Dendritic cell treated with granulocyte-macrophage colony-stimulating factor and Interleukin-4, amounts not matched to agents 40 ng/mL and 50 ng/mL, for 4 days (primary cell): ENCODE data around the gene GASK1B.

Experiments used
- H3K27ac Mint-ChIP-seq: one replicate; pipeline ENCODE4 v1.8.0; 2022; ENCODE audit warnings: mild to moderate bottlenecking, mixed read lengths
- H3K27me3 Mint-ChIP-seq: one replicate; pipeline ENCODE4 v1.8.0; 2022; ENCODE audit warnings: mild to moderate bottlenecking, mixed read lengths
- H3K36me3 Mint-ChIP-seq: one replicate; pipeline ENCODE4 v1.8.0; 2022; ENCODE audit warnings: low read depth, mixed read lengths
- H3K4me1 Mint-ChIP-seq: one replicate; pipeline ENCODE4 v1.8.0; 2022; ENCODE audit warnings: low read depth, mixed read lengths
- H3K4me3 Mint-ChIP-seq: one replicate; pipeline ENCODE4 v1.8.0; 2022; ENCODE audit warnings: mild to moderate bottlenecking, moderate library complexity, mixed read lengths
- H3K9me3 Mint-ChIP-seq: one replicate; pipeline ENCODE4 v1.8.0; 2022; ENCODE audit warnings: mixed read lengths
- intact Hi-C: fragments of 100-400 bp; cut with micrococcal nuclease; formaldehyde crosslinking; loops from one replicate; pipeline ENCODE4 v1.15.0; 2022

GASK1B gene

DNA sequence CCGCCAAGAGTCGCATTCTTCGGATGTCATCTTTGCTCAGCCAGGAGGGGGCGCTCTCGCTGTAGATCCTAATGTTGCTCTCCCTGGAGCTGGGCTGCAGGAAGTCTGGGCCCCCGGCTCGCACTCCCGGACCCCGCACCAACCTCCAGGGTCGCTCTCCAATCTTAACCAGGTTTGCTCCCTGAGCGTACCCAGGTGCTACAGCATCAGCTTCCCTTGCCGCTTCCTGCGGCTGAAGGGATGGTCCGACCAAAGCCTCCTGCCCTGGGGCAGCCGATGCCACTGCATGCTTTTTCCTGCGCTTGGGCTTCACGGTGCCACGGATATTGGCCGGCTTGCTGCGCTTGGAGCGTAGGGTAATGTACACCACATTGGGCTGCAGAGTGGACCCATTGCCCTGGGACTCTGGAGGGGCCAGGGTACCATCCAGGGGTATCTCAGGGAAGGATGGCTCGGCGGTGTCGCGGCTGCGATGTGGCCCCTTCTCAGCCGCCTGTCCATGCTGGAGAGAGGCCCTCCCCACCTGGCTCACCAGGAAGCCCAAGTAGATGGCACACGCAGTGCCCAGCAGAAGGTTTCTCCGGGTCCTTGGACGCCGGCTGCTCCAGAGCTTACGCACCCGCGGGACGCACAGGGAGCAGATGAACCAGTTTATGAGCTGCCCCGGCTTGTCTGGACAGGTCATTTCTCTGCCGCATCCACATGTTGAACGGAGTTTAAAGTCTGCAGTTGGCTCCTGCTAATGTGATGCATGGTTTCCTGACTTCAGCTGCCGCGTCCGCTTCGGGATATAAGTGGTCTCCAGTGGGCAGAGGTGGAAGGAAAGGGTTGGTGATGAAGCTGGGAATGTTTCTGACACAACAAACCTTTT lies 1.9 kb downstream of the GASK1B start:
- Mint-ChIP-seq H3K9me3 (no peaks in the 10 kb centered on the region), H3K4me3 (peak overlapping the region; percentile 94), H3K4me1 (peaks cover 58% of the 10 kb centered on the region), H3K36me3 (peaks cover 22% of the 10 kb centered on the region), H3K27me3 (no peaks in the 10 kb centered on the region), H3K27ac (peak overlapping the region; percentile 83)
- intact Hi-C loops: loop anchor here (5.0 kb wide), 1 partner anchor 954 kb away; no protein-coding TSS in a partner anchor

- peak overlapping the region; percentile 83 for H3K27ac Mint-ChIP-seq
- intact Hi-C loops: loop anchor here (5.0 kb wide), 1 partner anchor 953 kb away; no protein-coding TSS in a partner anchor
- H3K4me1 Mint-ChIP-seq: peaks cover 61% of the 10 kb centered on the region
- peak overlapping the region; percentile 94 for H3K4me3 Mint-ChIP-seq
- no peaks in the 10 kb centered on the region for H3K9me3 Mint-ChIP-seq
- peaks cover 22% of the 10 kb centered on the region for H3K36me3 Mint-ChIP-seq
- H3K27me3 Mint-ChIP-seq: no peaks in the 10 kb centered on the region
Observed at GRCh38 chr4:158169931-158170690, 2.7 kb downstream of the GASK1B start.

- Mint-ChIP-seq H3K27ac (peak overlapping the region; percentile 83), H3K4me3 (peak overlapping the region; percentile 94), H3K36me3 (peaks cover 22% of the 10 kb centered on the region), H3K9me3 (no peaks in the 10 kb centered on the region), H3K4me1 (peaks cover 55% of the 10 kb centered on the region), H3K27me3 (no peaks in the 10 kb centered on the region)
- intact Hi-C loops: no loop called here
Observed at GRCh38 chr4:158169506-158169905, 3.3 kb downstream of the GASK1B start.

- peak overlapping the region; percentile 60 for H3K4me3 Mint-ChIP-seq
- H3K27me3 Mint-ChIP-seq: no peaks in the 10 kb centered on the region
- intact Hi-C loops: no loop called here
- no peaks in the 10 kb centered on the region for H3K9me3 Mint-ChIP-seq
- peaks cover 53% of the 10 kb centered on the region for H3K4me1 Mint-ChIP-seq
- H3K36me3 Mint-ChIP-seq: peaks cover 29% of the 10 kb centered on the region
- H3K27ac Mint-ChIP-seq: no peak overlapping the region
Observed at GRCh38 chr4:158168606-158169005, 4.2 kb downstream of the GASK1B start.

GRCh38 chr4:158166701-158167100 lies 6.1 kb downstream of the GASK1B start:
- no peaks in the 10 kb centered on the region for H3K9me3 Mint-ChIP-seq
- intact Hi-C loops: no loop called here
- H3K36me3 Mint-ChIP-seq: peaks cover 41% of the 10 kb centered on the region
- H3K4me1 Mint-ChIP-seq: peaks cover 52% of the 10 kb centered on the region
- H3K27me3 Mint-ChIP-seq: no peaks in the 10 kb centered on the region
- H3K4me3 Mint-ChIP-seq: no peak overlapping the region
- no peak overlapping the region for H3K27ac Mint-ChIP-seq

GRCh38 chr4:158164768-158165213 lies 8.0 kb downstream of the GASK1B start:
- intact Hi-C loops: no loop called here
- H3K36me3 Mint-ChIP-seq: peaks cover 38% of the 10 kb centered on the region
- H3K27me3 Mint-ChIP-seq: no peaks in the 10 kb centered on the region
- H3K4me3 Mint-ChIP-seq: no peak overlapping the region
- no peaks in the 10 kb centered on the region for H3K9me3 Mint-ChIP-seq
- H3K27ac Mint-ChIP-seq: no peak overlapping the region
- H3K4me1 Mint-ChIP-seq: peaks cover 66% of the 10 kb centered on the region

GRCh38 chr4:158163941-158164767 lies 8.7 kb downstream of the GASK1B start:
- Mint-ChIP-seq H3K36me3 (peaks cover 44% of the 10 kb centered on the region), H3K4me3 (no peak overlapping the region), H3K27me3 (no peaks in the 10 kb centered on the region), H3K4me1 (peaks cover 72% of the 10 kb centered on the region), H3K27ac (no peak overlapping the region), H3K9me3 (no peaks in the 10 kb centered on the region)
- intact Hi-C loops: no loop called here

- intact Hi-C loops: no loop called here
- Mint-ChIP-seq H3K27me3 (no peaks in the 10 kb centered on the region), H3K27ac (peak overlapping the region; percentile 83), H3K9me3 (no peaks in the 10 kb centered on the region), H3K4me1 (peaks cover 76% of the 10 kb centered on the region), H3K4me3 (no peak overlapping the region), H3K36me3 (peaks cover 53% of the 10 kb centered on the region)
Observed at GRCh38 chr4:158162631-158163030, 10.2 kb downstream of the GASK1B start.

DNA sequence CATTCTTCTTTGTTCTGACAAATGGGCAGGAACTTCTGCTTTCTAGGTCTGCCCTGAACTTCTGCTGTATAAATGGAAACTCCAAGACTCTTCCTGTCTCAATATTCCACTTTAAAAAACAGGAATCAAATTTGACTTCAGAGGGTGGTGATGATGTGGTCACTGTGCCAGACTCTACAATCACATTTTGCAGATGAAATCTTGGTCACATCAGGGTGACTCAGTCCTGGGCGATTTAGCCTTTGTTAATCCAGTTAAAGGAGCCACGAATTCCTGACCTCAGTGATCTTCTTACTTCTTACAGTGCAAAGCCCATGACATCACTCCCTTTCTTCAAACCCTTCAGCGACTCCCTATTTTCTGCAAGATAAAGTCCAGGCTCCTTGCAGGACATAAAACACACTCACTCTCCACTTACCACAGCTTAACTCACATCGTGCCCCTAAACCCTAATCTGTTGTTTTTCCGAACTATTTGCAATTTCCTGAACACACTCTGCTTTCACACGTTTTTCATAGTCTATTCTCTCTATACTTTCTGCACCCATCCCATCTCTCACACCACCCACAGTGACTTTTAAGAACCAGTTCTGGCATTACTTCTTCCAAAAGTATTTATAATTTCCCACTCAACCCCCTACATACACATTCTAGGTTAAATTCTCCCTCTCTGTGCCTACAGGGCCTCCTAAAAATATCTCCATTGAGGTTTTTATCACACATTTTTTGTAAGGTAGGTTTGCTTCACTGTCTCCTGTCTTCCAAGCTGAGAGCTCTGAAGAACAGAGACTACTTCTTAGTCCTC lies 11.1 kb downstream of the GASK1B start:
- H3K4me3 Mint-ChIP-seq: peak overlapping the region; percentile 22
- peak overlapping the region; percentile 83 for H3K27ac Mint-ChIP-seq
- peaks cover 62% of the 10 kb centered on the region for H3K36me3 Mint-ChIP-seq
- no peaks in the 10 kb centered on the region for H3K27me3 Mint-ChIP-seq
- intact Hi-C loops: no loop called here
- H3K9me3 Mint-ChIP-seq: no peaks in the 10 kb centered on the region
- peaks cover 75% of the 10 kb centered on the region for H3K4me1 Mint-ChIP-seq

DNA sequence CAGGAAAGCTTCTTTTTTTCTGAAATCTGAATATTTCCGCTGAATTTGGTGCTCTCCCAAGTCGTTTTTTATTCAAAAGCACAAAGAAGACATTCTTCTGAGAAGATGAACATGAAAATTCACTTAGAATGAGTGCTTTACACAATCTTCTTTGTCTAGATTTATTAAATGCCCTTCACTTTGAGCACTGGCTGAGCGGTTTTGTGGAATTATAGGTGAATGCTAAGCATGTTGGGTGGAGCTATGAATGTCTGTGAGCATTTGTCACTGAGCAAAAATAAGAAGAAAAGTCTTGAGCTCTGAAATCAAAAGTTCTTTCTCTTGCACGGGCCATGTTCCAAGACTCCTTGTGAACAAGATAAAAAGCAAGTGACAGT lies 13.1 kb downstream of the GASK1B start:
- intact Hi-C loops: loop anchor here (5.0 kb wide), 1 partner anchor 37 kb away; no protein-coding TSS in a partner anchor
- Mint-ChIP-seq H3K27ac (peak overlapping the region; percentile 54), H3K4me3 (no peak overlapping the region), H3K36me3 (peaks cover 75% of the 10 kb centered on the region), H3K9me3 (no peaks in the 10 kb centered on the region), H3K4me1 (peaks cover 76% of the 10 kb centered on the region), H3K27me3 (no peaks in the 10 kb centered on the region)

GRCh38 chr4:158159054-158159717 lies 13.6 kb downstream of the GASK1B start:
- no peaks in the 10 kb centered on the region for H3K27me3 Mint-ChIP-seq
- no peak overlapping the region for H3K4me3 Mint-ChIP-seq
- no peaks in the 10 kb centered on the region for H3K9me3 Mint-ChIP-seq
- peaks cover 79% of the 10 kb centered on the region for H3K36me3 Mint-ChIP-seq
- H3K4me1 Mint-ChIP-seq: peaks cover 79% of the 10 kb centered on the region
- peak overlapping the region; percentile 54 for H3K27ac Mint-ChIP-seq
- intact Hi-C loops: loop anchor here (5.0 kb wide), 1 partner anchor 37 kb away; no protein-coding TSS in a partner anchor

- Mint-ChIP-seq H3K36me3 (peaks cover 81% of the 10 kb centered on the region), H3K9me3 (no peaks in the 10 kb centered on the region), H3K4me1 (peaks cover 75% of the 10 kb centered on the region), H3K27me3 (no peaks in the 10 kb centered on the region), H3K4me3 (no peak overlapping the region), H3K27ac (no peak overlapping the region)
- intact Hi-C loops: loop anchor here (5.0 kb wide), 1 partner anchor 35 kb away; no protein-coding TSS in a partner anchor
Observed at GRCh38 chr4:158157412-158157811, 15.4 kb downstream of the GASK1B start.
